Smooth muscle cell (in vitro differentiated cells): ENCODE results near the gene EFHC2. TPM values are rescaled to one million over a fixed set of nuclear protein-coding genes. Genes with fewer than 3 reads are reported as not detected.
A peak's percentile ranks its signal among the peaks of the same experiment; 100 is the strongest.

Experiments
- DNase-seq: peaks from one replicate; lab custom pipeline; 2025; ENCODE audit not compliant: unreplicated experiment; lab: John Stamatoyannopoulos, UW
- H2AFZ ChIP-seq: fragments of 200-600 bp; sonication (generic); 2 replicates; pipeline ENCODE4 v1.6.0; 2016; ENCODE audit warnings: antibody characterized with exemption, low read depth, mild to moderate bottlenecking
- H3F3A ChIP-seq: fragments of 200-600 bp; sonication (generic); 2 replicates; pipeline ENCODE4 v1.6.0; 2017; ENCODE audit warnings: antibody characterized with exemption, low read depth
- H3K27ac ChIP-seq: fragments of 200-600 bp; sonication (generic); 2 replicates; pipeline ENCODE4 v1.5.1; 2016; ENCODE audit warnings: low read depth, mild to moderate bottlenecking
- H3K27me3 ChIP-seq: fragments of 200-600 bp; sonication (generic); 2 replicates; pipeline ENCODE4 v1.6.1; 2016; ENCODE audit warnings: low read depth, mild to moderate bottlenecking
- H3K36me3 ChIP-seq: fragments of 200-600 bp; sonication (generic); 2 replicates; pipeline ENCODE4 v1.5.1; 2016; ENCODE audit warnings: low read depth
- H3K4me1 ChIP-seq: fragments of 200-600 bp; sonication (generic); 2 replicates; pipeline ENCODE4 v1.5.1; 2016; ENCODE audit warnings: low read depth
- H3K4me2 ChIP-seq: fragments of 200-600 bp; sonication (generic); 2 replicates; pipeline ENCODE4 v1.6.0; 2016; ENCODE audit warnings: mild to moderate bottlenecking
- H3K4me3 ChIP-seq: fragments of 200-600 bp; sonication (generic); 2 replicates; pipeline ENCODE4 v1.5.1; 2016; ENCODE audit warnings: mild to moderate bottlenecking
- H3K79me2 ChIP-seq: fragments of 200-600 bp; sonication (generic); 2 replicates; pipeline ENCODE4 v1.6.0; 2016; ENCODE audit warnings: low read depth, mild to moderate bottlenecking
- H3K9ac ChIP-seq: fragments of 200-600 bp; sonication (generic); 2 replicates; pipeline ENCODE4 v1.6.0; 2016; ENCODE audit warnings: low read depth
- H3K9me3 ChIP-seq: fragments of 200-600 bp; sonication (generic); replicated peaks from 2 replicates; pipeline ENCODE4 v1.5.1; 2016; ENCODE audit warnings: low read depth
- H4K20me1 ChIP-seq: fragments of 200-600 bp; sonication (generic); 2 replicates; pipeline ENCODE4 v1.6.0; 2016; ENCODE audit warnings: low read depth
- CTCF ChIP-seq: fragments of 200-600 bp; sonication (generic); IDR thresholded peaks from 2 replicates; pipeline ENCODE4 v1.5.1; 2017; ENCODE audit warnings: borderline replicate concordance, mild to moderate bottlenecking, antibody characterized with exemption; ENCODE audit not compliant: insufficient read depth, poor library complexity, severe bottlenecking
- WGBS: methylation state at CpG from one replicate; pipeline ENCODE4 v1.1.7; 2016; ENCODE audit warnings: low lambda C conversion rate; 5-methylcytosine and 5-hydroxymethylcytosine counted together
- polyA plus RNA-seq: library from polyadenylated mRNA; unstranded; fragments of >200 nt; fragmentation: Nextera tagmentation; extraction: Ambion mirVana; gene quantifications from 2 replicates; pipeline ENCODE4 v1.2.1, GENCODE V29; 2016
- total RNA-seq: library from RNA; depleted of rRNA; stranded (reverse); fragments of >200 nt; gene quantifications from 2 replicates; pipeline ENCODE4 v1.2.3, GENCODE V29; 2014

Gene EFHC2
- total and polyA plus RNA-seq, 2 experiments from 2014 or later, result 2.3 to 3.5 TPM

- H3K4me3 ChIP-seq, result no peak overlapping the region
- 59% methylated on average over 1 of the region's 1 CpG for WGBS
- no peak for TF ChIP-seq CTCF
- no peak for DNase-seq
- H3K79me2 ChIP-seq, result no peaks in the 10 kb centered on the region
- no peaks in the 10 kb centered on the region for H3F3A ChIP-seq
- no peak overlapping the region for H3K9ac ChIP-seq
- H3K9me3 ChIP-seq, result peaks cover 4% of the 10 kb centered on the region
- H4K20me1 ChIP-seq, result no peaks in the 10 kb centered on the region
- no peak overlapping the region for H2AFZ ChIP-seq
- no peak overlapping the region for H3K4me2 ChIP-seq
- H3K27me3 ChIP-seq, result no peaks in the 10 kb centered on the region
- H3K4me1 ChIP-seq, result no peaks in the 10 kb centered on the region
- H3K36me3 ChIP-seq, result no peaks in the 10 kb centered on the region
- H3K27ac ChIP-seq, result no peak overlapping the region
These were observed 39.4 kb upstream of the EFHC2 start for GRCh38 chrX:44382871-44383270.

- no peak for TF ChIP-seq CTCF
- Histone ChIP-seq H3K27ac (peak overlapping the region; percentile 61), H3K27me3 (no peaks in the 10 kb centered on the region), H3K9me3 (no peaks in the 10 kb centered on the region), H3K9ac (peak overlapping the region; percentile 24), H3F3A (peaks cover 4% of the 10 kb centered on the region), H4K20me1 (no peaks in the 10 kb centered on the region), H3K4me1 (no peaks in the 10 kb centered on the region), H3K79me2 (no peaks in the 10 kb centered on the region), H2AFZ (peak overlapping the region; percentile 20), H3K36me3 (no peaks in the 10 kb centered on the region), H3K4me2 (no peak overlapping the region), H3K4me3 (no peak overlapping the region)
- 52% methylated on average over 5 of the region's 5 CpGs for WGBS
- DNase-seq, result no peak
These were observed 9.3 kb upstream of the EFHC2 start for GRCh38 chrX:44352758-44353157.

GRCh38 chrX:44349561-44349960, 6.1 kb upstream of the EFHC2 start:
- no peak for TF ChIP-seq CTCF
- WGBS, result 49% methylated on average over 5 of the region's 5 CpGs
- no peaks in the 10 kb centered on the region for H3K36me3 ChIP-seq
- H3K27me3 ChIP-seq, result no peaks in the 10 kb centered on the region
- peaks cover 4% of the 10 kb centered on the region for H3F3A ChIP-seq
- peak overlapping the region; percentile 69 for H2AFZ ChIP-seq
- peak overlapping the region; percentile 17 for H3K4me2 ChIP-seq
- no peak overlapping the region for H3K27ac ChIP-seq
- no peaks in the 10 kb centered on the region for H4K20me1 ChIP-seq
- DNase-seq, result no peak
- no peaks in the 10 kb centered on the region for H3K9me3 ChIP-seq
- no peak overlapping the region for H3K4me3 ChIP-seq
- H3K9ac ChIP-seq, result no peak overlapping the region
- no peaks in the 10 kb centered on the region for H3K79me2 ChIP-seq
- no peaks in the 10 kb centered on the region for H3K4me1 ChIP-seq

DNA sequence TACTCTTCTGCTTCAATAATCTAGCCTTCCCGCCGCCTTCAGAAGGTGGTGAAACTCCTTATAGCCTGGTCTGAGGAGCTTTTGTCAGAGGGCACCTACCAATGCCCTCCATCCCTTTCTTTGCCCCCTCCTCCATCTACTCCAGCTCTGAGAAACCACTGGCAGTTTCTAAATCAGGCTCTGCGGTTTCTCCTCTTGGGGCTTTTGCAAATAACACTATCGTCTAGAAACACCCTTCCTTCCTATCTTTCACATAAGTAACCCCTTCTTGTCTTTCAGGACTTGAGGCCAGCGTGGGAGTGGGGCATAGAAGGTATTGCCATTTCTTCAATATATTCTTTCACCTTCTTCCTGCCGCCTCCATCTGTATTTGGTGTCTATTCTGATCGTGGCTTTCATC, 1.2 kb upstream of the EFHC2 start:
- Histone ChIP-seq H3K27ac (peak overlapping the region; percentile 81), H3F3A (peaks cover 4% of the 10 kb centered on the region), H3K9ac (no peak overlapping the region), H3K79me2 (no peaks in the 10 kb centered on the region), H3K27me3 (no peaks in the 10 kb centered on the region), H3K9me3 (no peaks in the 10 kb centered on the region), H4K20me1 (no peaks in the 10 kb centered on the region), H3K36me3 (no peaks in the 10 kb centered on the region), H2AFZ (peak overlapping the region; percentile 59), H3K4me3 (no peak overlapping the region), H3K4me2 (peak overlapping the region; percentile 75), H3K4me1 (no peaks in the 10 kb centered on the region)
- DNase-seq, result no peak
- WGBS, result 64% methylated on average over 7 of the region's 7 CpGs
- TF ChIP-seq CTCF, result no peak
